Measurements from ENCODE around the gene ARMC2.
"Not testable (repeated sequence)": the region's sequence is repeated elsewhere in the genome, so short reads cannot be mapped to it uniquely, and the experiment has no call there.

ARMC2 gene

DNA sequence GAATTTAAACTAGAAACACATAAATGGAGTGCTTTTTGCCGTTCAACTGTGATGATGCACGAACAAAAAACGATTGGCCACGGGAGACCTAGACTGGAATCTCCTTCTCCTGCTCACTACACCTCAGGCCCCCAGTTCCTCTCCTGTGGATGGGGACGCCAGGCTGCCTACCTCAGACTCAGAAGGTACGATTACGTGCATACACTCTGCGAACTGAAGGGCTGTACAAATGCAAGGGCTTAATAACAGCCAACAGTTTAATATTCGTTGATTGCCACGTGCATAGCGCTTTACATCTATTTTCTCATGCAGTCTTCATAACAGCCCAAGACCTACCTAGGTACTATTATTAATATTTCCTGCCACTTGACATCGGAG, 495 bp upstream of the ARMC2 start:
- H3K4me3 ChIP-seq (ENCODE audit: low read depth in 1 of 2, low read length in 2 of 2), result peak overlapping the region; percentile 69 to 96
- no peaks in the 10 kb centered on the region for H3K27me3 ChIP-seq (ENCODE audit: low read depth, low read length)
- H3K9me3 ChIP-seq (ENCODE audit: control insufficient read depth in 1 of 2, low read length in 2 of 2), result no peaks in the 10 kb centered on the region
- H3K27ac ChIP-seq (ENCODE audit: low read length), result peak overlapping the region; percentile 65
- H3K4me1 ChIP-seq (ENCODE audit: control insufficient read depth in 1 of 2, insufficient read depth in 2 of 2, low read length in 2 of 2), result peaks cover 5 to 11% of the 10 kb centered on the region in 2 donors
- H3K36me3 ChIP-seq (ENCODE audit: control insufficient read depth in 1 of 2, insufficient read depth in 2 of 2, low read length in 2 of 2), result no peaks in the 10 kb centered on the region

DNA sequence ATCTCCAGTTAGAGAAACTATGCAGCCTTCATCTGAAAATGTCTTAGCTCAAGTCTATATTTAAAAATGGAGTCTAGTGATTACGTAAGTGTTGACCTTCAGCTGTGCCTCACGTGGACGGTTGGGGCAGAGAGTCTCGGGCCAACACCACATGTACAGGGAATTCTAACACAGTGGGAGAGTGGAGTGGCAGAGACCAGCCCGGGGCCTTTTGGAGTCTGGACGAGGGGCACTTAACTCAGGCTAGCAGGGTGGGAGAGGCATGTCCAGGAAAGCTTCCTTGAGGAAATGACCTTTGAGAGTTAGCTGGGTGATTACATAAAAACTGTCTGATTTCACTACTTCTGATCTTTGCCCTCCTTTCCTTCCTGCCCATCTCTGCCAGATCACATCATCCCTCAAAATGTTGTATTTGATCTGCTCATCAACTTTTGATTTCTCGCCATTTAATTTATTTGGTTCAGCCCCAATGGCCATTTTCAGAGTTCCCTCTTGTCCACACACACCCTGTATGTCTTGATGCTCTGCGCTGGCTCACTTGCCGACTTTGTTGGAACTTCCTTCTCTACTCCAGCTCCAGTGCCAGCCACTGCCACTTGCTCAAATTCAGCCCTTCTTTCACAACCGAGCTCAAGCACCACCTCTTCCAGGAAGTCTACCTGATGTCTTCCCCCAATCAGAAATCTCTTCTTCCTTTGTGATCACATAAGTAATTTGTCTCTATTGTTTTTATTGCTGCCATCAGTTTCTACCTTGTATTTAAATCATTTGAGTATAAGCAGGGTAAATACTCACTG, 2.6 kb downstream of the ARMC2 start:
- Histone ChIP-seq H3K27ac (ENCODE audit: low read length) (peak overlapping the region; percentile 58), H3K4me1 (ENCODE audit: control insufficient read depth in 1 of 2, insufficient read depth in 2 of 2, low read length in 2 of 2) (peaks cover 5 to 11% of the 10 kb centered on the region in 2 donors), H3K36me3 (ENCODE audit: control insufficient read depth in 1 of 2, insufficient read depth in 2 of 2, low read length in 2 of 2) (peaks cover 0 to 17% of the 10 kb centered on the region in 2 donors), H3K27me3 (ENCODE audit: low read depth, low read length) (no peaks in the 10 kb centered on the region), H3K9me3 (ENCODE audit: control insufficient read depth in 1 of 2, low read length in 2 of 2) (no peaks in the 10 kb centered on the region), H3K4me3 (ENCODE audit: low read depth in 1 of 2, low read length in 2 of 2) (no peak overlapping the region)

DNA sequence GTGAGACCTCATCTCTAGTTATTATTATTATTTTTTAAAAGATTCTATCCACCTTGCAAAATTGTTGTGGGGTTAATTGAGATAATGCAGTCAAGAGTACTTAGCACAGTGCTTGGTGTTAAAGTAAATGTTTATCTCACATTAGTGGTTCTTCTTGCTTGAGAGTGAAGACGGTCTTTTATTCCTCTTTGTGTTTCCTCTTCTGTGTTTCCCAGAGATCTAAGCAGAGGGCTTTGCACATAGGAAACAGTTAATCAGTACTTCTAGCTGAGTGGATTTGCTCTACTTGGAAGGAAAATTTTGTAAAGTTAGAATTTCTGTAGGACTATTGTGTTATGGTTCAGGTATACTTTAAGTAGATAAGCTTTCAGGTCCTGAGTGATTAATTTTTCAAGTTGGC, 3.5 kb downstream of the ARMC2 start:
- Histone ChIP-seq H3K4me3 (ENCODE audit: low read depth in 1 of 2, low read length in 2 of 2) (no peak overlapping the region), H3K4me1 (ENCODE audit: control insufficient read depth in 1 of 2, insufficient read depth in 2 of 2, low read length in 2 of 2) (peaks cover 5 to 11% of the 10 kb centered on the region in 2 donors), H3K27ac (ENCODE audit: low read length) (no peak overlapping the region), H3K36me3 (ENCODE audit: control insufficient read depth in 1 of 2, insufficient read depth in 2 of 2, low read length in 2 of 2) (peaks cover 7 to 23% of the 10 kb centered on the region in 2 donors), H3K9me3 (ENCODE audit: control insufficient read depth in 1 of 2, low read length in 2 of 2) (peaks cover 0 to 1% of the 10 kb centered on the region in 2 donors), H3K27me3 (ENCODE audit: low read depth, low read length) (no peaks in the 10 kb centered on the region)

DNA sequence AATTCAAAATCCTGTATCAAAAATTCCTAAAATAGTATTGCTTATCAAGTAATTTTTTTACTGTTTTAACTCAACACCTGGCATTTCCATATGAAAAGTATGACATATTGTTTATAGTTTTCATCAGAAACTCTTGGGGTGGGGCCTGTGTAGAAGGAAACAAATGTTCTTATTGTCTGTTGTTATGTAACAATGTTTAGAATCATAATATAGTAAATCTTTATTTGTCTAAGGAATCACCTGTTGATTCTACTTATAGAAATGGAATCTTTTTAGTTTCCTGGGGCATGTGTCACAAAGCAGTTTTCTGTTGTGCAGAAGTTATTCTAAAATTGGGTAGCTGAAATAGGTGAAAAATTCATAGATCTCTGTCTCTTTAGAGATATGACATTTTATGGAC, 4.9 kb downstream of the ARMC2 start:
- Histone ChIP-seq H3K4me3 (ENCODE audit: low read depth in 1 of 2, low read length in 2 of 2) (no peak overlapping the region), H3K27ac (ENCODE audit: low read length) (no peak overlapping the region)

DNA sequence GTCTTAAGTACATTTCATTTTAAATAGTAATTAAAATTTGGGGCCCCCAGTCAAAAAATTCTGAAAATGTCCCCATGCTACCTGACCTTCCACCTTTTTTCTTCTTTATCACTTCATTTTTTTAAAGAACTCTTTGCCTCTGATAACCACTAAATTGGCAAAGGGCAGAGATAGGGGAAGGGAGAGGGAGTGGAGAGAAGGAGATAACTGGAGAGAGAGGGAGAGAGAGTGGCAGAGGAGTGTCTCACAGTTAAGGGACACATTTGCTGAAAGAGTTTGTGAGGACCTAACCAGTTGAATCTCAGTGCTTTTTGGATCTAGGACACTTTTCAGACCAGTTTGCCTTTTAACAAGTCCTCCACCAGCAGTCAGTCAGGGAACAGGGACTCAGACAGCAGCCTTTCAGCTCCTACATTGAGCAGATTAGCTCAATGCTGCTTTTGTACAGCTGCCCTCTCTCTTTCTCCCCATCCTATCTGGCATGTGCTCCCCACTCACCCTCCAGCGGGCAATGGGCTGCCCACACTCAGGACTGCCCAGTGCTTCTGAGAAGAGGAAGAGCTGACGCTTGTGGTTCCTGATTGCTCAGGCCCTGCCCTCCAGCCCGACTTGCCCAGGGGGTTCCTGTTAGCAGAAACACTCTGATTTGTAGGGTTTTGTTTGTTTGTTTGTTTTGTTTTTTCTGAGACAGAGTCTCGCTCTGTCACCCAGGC, 14.4 kb downstream of the ARMC2 start:
- Histone ChIP-seq H3K27ac (ENCODE audit: low read length) (no peak overlapping the region), H3K36me3 (ENCODE audit: control insufficient read depth in 1 of 2, insufficient read depth in 2 of 2, low read length in 2 of 2) (peaks cover 3 to 29% of the 10 kb centered on the region in 2 donors), H3K4me3 (ENCODE audit: low read depth in 1 of 2, low read length in 2 of 2) (no peak overlapping the region), H3K4me1 (ENCODE audit: control insufficient read depth in 1 of 2, insufficient read depth in 2 of 2, low read length in 2 of 2) (no peaks in the 10 kb centered on the region), H3K9me3 (ENCODE audit: control insufficient read depth in 1 of 2, low read length in 2 of 2) (peaks cover 0 to under 1% of the 10 kb centered on the region in 2 donors), H3K27me3 (ENCODE audit: low read depth, low read length) (no peaks in the 10 kb centered on the region)

More for the DNA sequence above, 4.9 kb downstream of the ARMC2 start:
- Histone ChIP-seq H3K4me1 (ENCODE audit: control insufficient read depth in 1 of 2, insufficient read depth in 2 of 2, low read length in 2 of 2) (peaks cover 0 to 5% of the 10 kb centered on the region in 2 donors), H3K9me3 (ENCODE audit: control insufficient read depth in 1 of 2, low read length in 2 of 2) (peaks cover 0 to 6% of the 10 kb centered on the region in 2 donors), H3K27me3 (ENCODE audit: low read depth, low read length) (no peaks in the 10 kb centered on the region), H3K36me3 (ENCODE audit: control insufficient read depth in 1 of 2, insufficient read depth in 2 of 2, low read length in 2 of 2) (peaks cover 13 to 36% of the 10 kb centered on the region in 2 donors)

DNA sequence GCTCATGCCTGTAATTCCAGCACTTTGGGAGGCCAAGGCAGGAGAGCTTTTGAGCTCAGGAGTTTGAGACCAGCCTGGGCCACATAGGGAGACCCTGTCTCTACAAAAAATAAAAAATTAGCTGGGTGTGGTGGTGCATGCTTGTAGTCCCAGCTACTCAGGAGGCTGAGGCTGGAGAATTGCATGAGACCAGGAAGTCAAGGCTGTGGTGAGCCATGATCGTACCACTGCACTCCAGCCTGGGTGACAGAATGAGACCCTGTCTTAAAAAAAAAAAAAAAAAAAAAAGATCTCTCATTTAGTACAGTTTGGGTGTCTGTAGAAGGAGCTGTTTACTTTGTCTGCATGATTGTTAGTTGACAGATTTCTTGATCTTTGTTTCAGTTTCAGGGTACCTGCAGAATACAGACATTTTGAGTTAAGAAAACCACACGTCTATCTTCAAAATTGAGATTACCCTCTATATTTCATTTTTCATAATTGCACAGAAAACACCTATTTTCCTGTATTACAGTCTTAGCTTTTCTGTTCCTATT, 17.6 kb downstream of the ARMC2 start:
- H3K27ac ChIP-seq (ENCODE audit: low read length); H3K4me3 ChIP-seq (ENCODE audit: low read depth in 1 of 2, low read length in 2 of 2); H3K4me1 ChIP-seq (ENCODE audit: control insufficient read depth in 1 of 2, insufficient read depth in 2 of 2, low read length in 2 of 2); H3K27me3 ChIP-seq (ENCODE audit: low read depth, low read length); H3K9me3 ChIP-seq (ENCODE audit: control insufficient read depth in 1 of 2, low read length in 2 of 2): not testable (repeated sequence)
- peaks cover 0 to 21% of the 10 kb centered on the region in 2 donors for H3K36me3 ChIP-seq (ENCODE audit: control insufficient read depth in 1 of 2, insufficient read depth in 2 of 2, low read length in 2 of 2)

DNA sequence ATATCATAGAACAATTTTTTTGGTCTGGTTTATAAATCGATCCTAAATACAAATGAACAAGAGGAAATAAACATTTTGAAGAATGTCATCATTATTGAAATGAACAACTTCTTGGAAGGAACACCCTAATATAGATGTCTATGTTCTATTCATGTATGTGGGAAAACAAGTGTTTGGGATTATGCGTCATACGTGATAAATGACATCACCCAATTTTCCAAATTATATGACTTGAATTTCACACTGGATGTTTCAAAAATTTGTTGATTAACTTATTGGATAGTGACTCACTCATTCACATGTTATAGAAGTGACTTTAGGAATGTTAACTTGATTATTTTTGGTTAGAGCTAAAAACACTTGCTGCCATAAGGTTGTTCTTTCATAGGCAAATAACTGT, 18.6 kb downstream of the ARMC2 start:
- no peaks in the 10 kb centered on the region for H3K27me3 ChIP-seq (ENCODE audit: low read depth, low read length)
- H3K36me3 ChIP-seq (ENCODE audit: control insufficient read depth in 1 of 2, insufficient read depth in 2 of 2, low read length in 2 of 2), result peaks cover 0 to 26% of the 10 kb centered on the region in 2 donors
- no peak overlapping the region for H3K27ac ChIP-seq (ENCODE audit: low read length)
- no peaks in the 10 kb centered on the region for H3K4me1 ChIP-seq (ENCODE audit: control insufficient read depth in 1 of 2, insufficient read depth in 2 of 2, low read length in 2 of 2)
- no peak overlapping the region for H3K4me3 ChIP-seq (ENCODE audit: low read depth in 1 of 2, low read length in 2 of 2)
- H3K9me3 ChIP-seq (ENCODE audit: control insufficient read depth in 1 of 2, low read length in 2 of 2), result no peaks in the 10 kb centered on the region

DNA sequence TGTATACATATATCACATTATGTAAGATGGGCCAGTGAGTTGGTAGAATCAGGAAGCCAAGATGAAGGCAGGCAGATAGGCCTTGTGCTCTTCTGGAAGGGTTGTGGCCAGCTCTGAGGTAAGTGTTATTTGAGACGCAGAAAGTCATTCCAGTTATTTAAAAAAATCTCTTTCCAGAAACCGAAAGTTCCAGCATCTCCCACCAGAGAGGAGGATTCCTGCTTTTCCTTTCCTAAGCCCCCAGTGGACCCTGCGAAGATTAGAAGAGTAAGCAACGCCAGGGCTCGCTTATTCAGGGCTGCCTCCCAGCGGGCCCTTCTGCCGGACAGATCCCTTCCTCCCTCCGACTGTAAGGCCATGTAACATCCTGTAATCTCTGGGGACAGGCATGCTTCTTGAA, 20.4 kb downstream of the ARMC2 start:
- Histone ChIP-seq H3K4me1 (ENCODE audit: control insufficient read depth in 1 of 2, insufficient read depth in 2 of 2, low read length in 2 of 2) (no peaks in the 10 kb centered on the region), H3K36me3 (ENCODE audit: control insufficient read depth in 1 of 2, insufficient read depth in 2 of 2, low read length in 2 of 2) (peaks cover 0 to 14% of the 10 kb centered on the region in 2 donors), H3K27me3 (ENCODE audit: low read depth, low read length) (no peaks in the 10 kb centered on the region), H3K4me3 (ENCODE audit: low read depth in 1 of 2, low read length in 2 of 2) (no peak overlapping the region), H3K9me3 (ENCODE audit: control insufficient read depth in 1 of 2, low read length in 2 of 2) (no peaks in the 10 kb centered on the region), H3K27ac (ENCODE audit: low read length) (no peak overlapping the region)

DNA sequence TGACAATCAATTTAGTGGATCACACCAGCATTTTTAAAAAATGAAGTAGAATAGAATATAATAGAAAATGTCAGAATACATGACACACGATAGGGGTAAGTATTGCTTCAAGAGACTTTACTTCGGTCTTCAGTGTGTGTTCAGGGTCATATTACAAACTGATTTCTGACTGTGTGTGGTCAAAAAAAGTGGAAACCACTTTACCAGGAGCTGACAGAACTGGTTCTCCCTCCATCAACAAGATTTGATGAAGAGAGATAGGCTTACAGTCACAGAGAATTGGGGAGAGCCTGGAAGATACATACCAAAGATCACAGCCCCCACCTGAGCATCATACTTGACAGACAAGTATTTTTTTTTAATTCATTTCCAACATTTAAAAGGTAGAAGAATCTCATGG, 21.7 kb downstream of the ARMC2 start:
- no peak overlapping the region for H3K4me3 ChIP-seq (ENCODE audit: low read depth in 1 of 2, low read length in 2 of 2)
- H3K27me3 ChIP-seq (ENCODE audit: low read depth, low read length), result no peaks in the 10 kb centered on the region
- no peak overlapping the region for H3K27ac ChIP-seq (ENCODE audit: low read length)
- no peaks in the 10 kb centered on the region for H3K4me1 ChIP-seq (ENCODE audit: control insufficient read depth in 1 of 2, insufficient read depth in 2 of 2, low read length in 2 of 2)
- no peaks in the 10 kb centered on the region for H3K9me3 ChIP-seq (ENCODE audit: control insufficient read depth in 1 of 2, low read length in 2 of 2)
- peaks cover 0 to 11% of the 10 kb centered on the region in 2 donors for H3K36me3 ChIP-seq (ENCODE audit: control insufficient read depth in 1 of 2, insufficient read depth in 2 of 2, low read length in 2 of 2)

DNA sequence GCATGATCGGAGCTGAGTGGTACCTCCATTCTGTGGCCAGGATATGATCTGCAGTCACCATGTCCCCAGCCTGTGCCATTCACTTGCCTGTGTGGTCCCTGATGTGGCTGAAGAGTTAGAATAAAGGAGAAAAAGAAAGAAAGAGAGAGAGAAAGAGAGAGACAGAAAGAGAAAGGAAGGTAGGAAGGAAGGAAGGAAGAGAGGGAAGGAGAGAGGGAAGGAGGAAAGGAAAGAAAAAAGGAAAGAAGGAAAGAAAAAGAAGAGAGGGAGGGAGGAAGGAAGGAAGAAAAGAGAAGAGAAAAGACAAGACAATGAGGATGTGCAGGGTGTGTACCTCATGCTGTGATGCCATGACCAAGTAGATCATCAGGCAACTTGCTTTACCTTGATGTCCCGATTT, 22.1 kb downstream of the ARMC2 start:
- H3K36me3 ChIP-seq (ENCODE audit: control insufficient read depth in 1 of 2, insufficient read depth in 2 of 2, low read length in 2 of 2), result peaks cover 0 to 11% of the 10 kb centered on the region in 2 donors
- no peaks in the 10 kb centered on the region for H3K9me3 ChIP-seq (ENCODE audit: control insufficient read depth in 1 of 2, low read length in 2 of 2)
- no peak overlapping the region for H3K4me3 ChIP-seq (ENCODE audit: low read depth in 1 of 2, low read length in 2 of 2)
- H3K27ac ChIP-seq (ENCODE audit: low read length), result no peak overlapping the region
- no peaks in the 10 kb centered on the region for H3K27me3 ChIP-seq (ENCODE audit: low read depth, low read length)
- no peaks in the 10 kb centered on the region for H3K4me1 ChIP-seq (ENCODE audit: control insufficient read depth in 1 of 2, insufficient read depth in 2 of 2, low read length in 2 of 2)

DNA sequence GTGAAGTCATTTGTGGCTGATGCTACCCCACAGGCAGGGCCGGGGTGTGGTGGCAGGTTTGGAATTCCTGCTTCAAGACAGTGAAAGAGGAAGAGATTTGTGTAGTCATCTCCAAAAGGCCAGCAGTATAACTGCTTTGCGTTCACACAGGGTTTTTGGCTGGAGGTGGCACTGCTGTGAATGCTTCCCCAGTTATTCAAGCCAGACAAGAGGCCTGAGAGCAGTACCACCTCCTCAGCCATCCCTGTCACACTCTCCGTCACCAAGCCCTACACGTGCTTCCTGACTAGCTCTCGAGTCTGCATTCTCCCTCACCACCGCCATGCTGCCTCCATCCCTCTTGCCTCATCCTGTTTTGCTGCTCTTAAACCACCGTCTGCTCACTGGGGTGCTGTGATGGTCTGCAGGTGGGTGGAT, 23.9 kb downstream of the ARMC2 start:
- H3K9me3 ChIP-seq (ENCODE audit: control insufficient read depth in 1 of 2, low read length in 2 of 2), result no peaks in the 10 kb centered on the region
- no peaks in the 10 kb centered on the region for H3K4me1 ChIP-seq (ENCODE audit: control insufficient read depth in 1 of 2, insufficient read depth in 2 of 2, low read length in 2 of 2)
- peaks cover 0 to 11% of the 10 kb centered on the region in 2 donors for H3K36me3 ChIP-seq (ENCODE audit: control insufficient read depth in 1 of 2, insufficient read depth in 2 of 2, low read length in 2 of 2)
- no peaks in the 10 kb centered on the region for H3K27me3 ChIP-seq (ENCODE audit: low read depth, low read length)
- no peak overlapping the region for H3K27ac ChIP-seq (ENCODE audit: low read length)
- no peak overlapping the region for H3K4me3 ChIP-seq (ENCODE audit: low read depth in 1 of 2, low read length in 2 of 2)

Data from muscle layer of duodenum (tissue), 2 donors.